ENCODE measurements around the gene ZC3H18. TPM values are rescaled to one million over a fixed set of nuclear protein-coding genes. Genes with fewer than 3 reads are reported as not detected.
A peak's percentile ranks its signal among the peaks of the same experiment; 100 is the strongest.

The ZC3H18 gene
- total and polyA plus RNA-seq, 10 of the 15 experiments (the other 5 are each of a cell fraction or from before 2014, with no cell fraction given), result 1.0 to 58.3 (median 22.4) TPM

- H3K4me1 ChIP-seq (ENCODE audit: control insufficient read depth, insufficient read depth, low read length), result no peaks in the 10 kb centered on the region
- H3K4me2 ChIP-seq (ENCODE audit: control insufficient read depth, insufficient read depth), result no peak overlapping the region
- in situ Hi-C loops (cut with MboI) (no loop called here), intact Hi-C loops (cut with micrococcal nuclease; ENCODE audit: unreplicated experiment) (no loop called here)
- H3K9ac ChIP-seq (ENCODE audit: control insufficient read depth, insufficient read depth, low read length), result no peak overlapping the region
- no peak overlapping the region for H3K27ac ChIP-seq (ENCODE audit: control insufficient read depth, insufficient read depth)
- no peaks in the 10 kb centered on the region for H3K36me3 ChIP-seq (ENCODE audit: control insufficient read depth in 2 of 2, insufficient read depth in 2 of 2, low read length in 1 of 2)
- H4K20me1 ChIP-seq (ENCODE audit: control insufficient read depth, insufficient read depth), result no peaks in the 10 kb centered on the region
- ATAC-seq (no peak), FAIRE-seq (no peak), DNase-seq (ENCODE audit: low read depth, low spot score) (no peak)
- RAD21 ChIA-PET (ENCODE audit: unreplicated experiment), result no interaction called here
- WGBS (ENCODE audit: insufficient coverage, insufficient replicate concordance, low lambda C conversion rate, missing lambda C conversion rate), result 55% methylated on average over 8 of the region's 8 CpGs
- no peak overlapping the region for H3K4me3 ChIP-seq
- peaks cover 14% of the 10 kb centered on the region; the same call in 2 of the 3 replicates for H3K9me3 ChIP-seq (replicated peaks; ENCODE audit: control insufficient read depth, insufficient read depth, low read length)
- POLR2A ChIA-PET, result no interaction called here
- no TSS peak for BruUV-seq (replicated peaks)
- no peaks in the 10 kb centered on the region; a peak in 1 of 4 replicates for H3K27me3 ChIP-seq (replicated peaks in 1 of 2; ENCODE audit: control insufficient read depth in 2 of 2, insufficient read depth in 2 of 2, low read length in 1 of 2)
- H3K79me2 ChIP-seq (ENCODE audit: control insufficient read depth, insufficient read depth, low read length), result no peaks in the 10 kb centered on the region
- no peak overlapping the region for H2AFZ ChIP-seq (ENCODE audit: control insufficient read depth, low read depth, low read length)
- SMC1A ChIA-PET (ENCODE audit: uncharacterized antibody, unreplicated experiment), result no interaction called here
- CTCF ChIA-PET, result no interaction called here
- no peak for TF ChIP-seq BRCA1 (IDR thresholded peaks at IDR 0.05; ENCODE audit: low read depth, low read length)
- no peak for TF ChIP-seq ELK1 (IDR thresholded peaks at IDR 0.05; ENCODE audit: low read depth, low read length)
- no peak for TF ChIP-seq ZSCAN29 (IDR thresholded peaks at IDR 0.05)
- no peak for TF ChIP-seq ZNF592 (IDR thresholded peaks at IDR 0.05)
- no peak for TF ChIP-seq ETV6 (conservative IDR thresholded peaks at IDR 0.05 in 1 of 2, IDR thresholded peaks at IDR 0.05 in 1 of 2; ENCODE audit: borderline replicate concordance in 1 of 2, low read depth in 1 of 2)
- no peak for TF ChIP-seq JUND (IDR thresholded peaks at IDR 0.05; ENCODE audit: low read depth, low read length)
- TF ChIP-seq NFYB (IDR thresholded peaks at IDR 0.05; ENCODE audit: insufficient read depth, low read depth, low read length), result no peak
- 0 out of 2 replicates have a peak, but pooled peaks have one; percentile 34 for TF ChIP-seq RELB (IDR thresholded peaks at IDR 0.05; ENCODE audit: low read depth)
- TF ChIP-seq KDM1A (IDR thresholded peaks at IDR 0.05; ENCODE audit: borderline replicate concordance), result no peak
- 0 out of 2 replicates have a peak, but pooled peaks have one; percentile 20 for TF ChIP-seq NBN (IDR thresholded peaks at IDR 0.05)
- no peak for TF ChIP-seq CHD4 (IDR thresholded peaks at IDR 0.05)
- TF ChIP-seq POU2F2 (IDR thresholded peaks at IDR 0.05; ENCODE audit: borderline replicate concordance, low read depth, low read length), result no peak
- TF ChIP-seq RCOR1 (conservative IDR thresholded peaks at IDR 0.05; ENCODE audit: low read depth, low read length), result no peak
- TF ChIP-seq POLR2AphosphoS2 (IDR thresholded peaks at IDR 0.05; ENCODE audit: low read depth, low read length), result no peak
- TF ChIP-seq IKZF1 (conservative IDR thresholded peaks at IDR 0.05), result no peak
- TF ChIP-seq USF1 (IDR thresholded peaks at IDR 0.05; ENCODE audit: borderline replicate concordance, extremely low read length, insufficient read depth, low read depth, low read length), result no peak
- TF ChIP-seq CEBPB (IDR thresholded peaks at IDR 0.05; ENCODE audit: borderline replicate concordance in 1 of 2, low read depth in 2 of 2, low read length in 2 of 2), result no peak
These were observed 26.9 kb upstream of the ZC3H18 start for GRCh38 chr16:88543230-88543813.

Data from GM12878 (cell line).